B cell (primary cell): ENCODE data around the gene TWF2.

Experiments
- CTCF ChIP-seq: fragments of 200-600 bp; IDR thresholded peaks from one replicate; pipeline ENCODE4 v1.8.0; 2022; ENCODE audit warnings: antibody characterized with exemption, mild to moderate bottlenecking
- EZH2 ChIP-seq: IDR thresholded peaks from 2 replicates; pipeline ENCODE4 v1.6.1; 2012; ENCODE audit warnings: borderline replicate concordance, low read depth, mild to moderate bottlenecking, moderate library complexity, low read length; ENCODE audit not compliant: insufficient read depth, poor library complexity, severe bottlenecking

- no peak for TF ChIP-seq EZH2
- TF ChIP-seq CTCF, result no peak
Measured at GRCh38 chr3:52240059-52240885, 1.3 kb upstream of the TWF2 start.
